HepG2 (cell line): ENCODE measurements around the gene KMT2E. TPM values are rescaled to one million over a fixed set of nuclear protein-coding genes. Genes with fewer than 3 reads are reported as not detected.

Source experiments
- CEBPB ChIP-seq: IDR thresholded peaks from 2 replicates; pipeline ENCODE4 v1.6.1; 2011; ENCODE audit warnings: low read depth, low read length, improper control_type of control experiment, borderline replicate concordance
- DR1 ChIP-seq: sonication (generic); formaldehyde crosslinking; IDR thresholded peaks from 2 replicates; pipeline ENCODE4 v1.8.0; 2021; ENCODE audit warnings: mild to moderate bottlenecking, missing genetic modification reagents, inconsistent platforms
- ETV6 ChIP-seq: sonication (generic); formaldehyde crosslinking; conservative IDR thresholded peaks from 2 replicates; pipeline ENCODE4 v1.4.0; 2020; ENCODE audit warnings: missing genetic modification reagents
- KAT2B ChIP-seq: fragments of 150-350 bp; IDR thresholded peaks from 2 replicates; pipeline ENCODE4 v1.6.1; 2014; ENCODE audit warnings: low read depth, low read length, borderline replicate concordance
- MTF1 ChIP-seq: sonication (generic); formaldehyde crosslinking; IDR thresholded peaks from 2 replicates; pipeline ENCODE4 v1.5.0; 2020; ENCODE audit warnings: missing genetic modification reagents
- PAWR ChIP-seq: sonication (generic); formaldehyde crosslinking; IDR thresholded peaks from 2 replicates; pipeline ENCODE4 v1.4.0; 2020; ENCODE audit warnings: missing genetic modification reagents, mild to moderate bottlenecking, borderline replicate concordance
- PPARG ChIP-seq: conservative IDR thresholded peaks from 2 replicates; pipeline ENCODE4 v1.6.1; 2016; ENCODE audit warnings: missing biosample characterization, missing genetic modification reagents
- RARA ChIP-seq: IDR thresholded peaks from 2 replicates; pipeline ENCODE4 v1.6.1; 2016; ENCODE audit warnings: missing genetic modification reagents, missing compliant biosample characterization
- REL ChIP-seq: sonication (generic); formaldehyde crosslinking; conservative IDR thresholded peaks from 2 replicates; pipeline ENCODE4 v1.8.0; 2022; ENCODE audit warnings: mild to moderate bottlenecking, missing genetic modification reagents, moderate library complexity
- RNF2 ChIP-seq: fragments of 450-650 bp; conservative IDR thresholded peaks from 2 replicates; pipeline ENCODE4 v1.6.1; 2016; ENCODE audit warnings: low read depth
- SOX5 ChIP-seq: IDR thresholded peaks from 2 replicates; pipeline ENCODE4 v1.6.1; 2016; ENCODE audit warnings: borderline replicate concordance
- ZKSCAN8 ChIP-seq: IDR thresholded peaks from 2 replicates; pipeline ENCODE4 v1.6.1; 2016; ENCODE audit warnings: borderline replicate concordance, missing genetic modification reagents, missing compliant biosample characterization
- ZNF350 ChIP-seq: sonication (generic); formaldehyde crosslinking; IDR thresholded peaks from 2 replicates; pipeline ENCODE4 v1.4.0; 2020; ENCODE audit warnings: mild to moderate bottlenecking, low read depth, missing genetic modification reagents, borderline replicate concordance
- ZNF441 ChIP-seq: sonication (generic); formaldehyde crosslinking; IDR thresholded peaks from 2 replicates; pipeline ENCODE4 v1.7.0; 2021; ENCODE audit warnings: missing genetic modification reagents, borderline replicate concordance
- ZNF543 ChIP-seq: sonication (generic); formaldehyde crosslinking; IDR thresholded peaks from 2 replicates; pipeline ENCODE4 v1.4.0; 2020; ENCODE audit warnings: mild to moderate bottlenecking, missing genetic modification reagents
- ZNF577 ChIP-seq: sonication (generic); formaldehyde crosslinking; IDR thresholded peaks from 2 replicates; pipeline ENCODE4 v1.4.0; 2020; ENCODE audit warnings: mild to moderate bottlenecking, low read depth, missing genetic modification reagents, borderline replicate concordance
- ZNF816 ChIP-seq: sonication (generic); formaldehyde crosslinking; IDR thresholded peaks from 2 replicates; pipeline ENCODE4 v1.8.0; 2022; ENCODE audit warnings: missing genetic modification reagents, mild to moderate bottlenecking, borderline replicate concordance
- polyA plus RNA-seq, 8 experiments: library from polyadenylated mRNA; depleted of rRNA in 3 of 8; stranded (reverse) in 7 of 8; unstranded in 1 of 8; fragments of >200 nt; fragmentation: Illumina TruSeq in 4 of 8; extraction: Trizol in 4 of 8; gene quantifications; 2 replicates each; pipeline versions ENCODE4 v1.2.1 to v1.2.3, GENCODE V29; 2011 to 2016; ENCODE audit warnings: low read depth in 4 of 8, missing spikeins in 1 of 8, mixed read lengths in 1 of 8; ENCODE audit not compliant: insufficient read depth in 1 of 8
- total RNA-seq, 5 experiments: library from RNA; depleted of rRNA; stranded (reverse); fragments of >200 nt; fragmentation: Illumina TruSeq; extraction: Trizol; gene quantifications; 2 replicates each; pipeline ENCODE4 v1.2.3, GENCODE V29; 2016; ENCODE audit warnings: low read depth in 1 of 5
- TF ChIP-seq, protein P1 (sequence below): sonication (generic); formaldehyde crosslinking; IDR thresholded peaks from 2 replicates; pipeline ENCODE4 v1.8.1; 2023; ENCODE audit warnings: missing genetic modification reagents, inconsistent platforms, borderline replicate concordance
- TF ChIP-seq, protein P2 (sequence below): IDR thresholded peaks from 2 replicates; pipeline ENCODE4 v1.6.1; 2016
- TF ChIP-seq, protein P3 (sequence below): sonication (generic); formaldehyde crosslinking; IDR thresholded peaks from 2 replicates; pipeline ENCODE4 v1.8.0; 2022; ENCODE audit warnings: missing genetic modification reagents, low read depth, mild to moderate bottlenecking, borderline replicate concordance
- TF ChIP-seq, protein P4 (sequence below): sonication (generic); formaldehyde crosslinking; IDR thresholded peaks from 2 replicates; pipeline ENCODE4 v1.9.0; 2021; ENCODE audit warnings: missing genetic modification reagents, mild to moderate bottlenecking, borderline replicate concordance
- TF ChIP-seq, protein P5 (sequence below): sonication (generic); formaldehyde crosslinking; IDR thresholded peaks from 2 replicates; pipeline ENCODE4 v1.5.1; 2020; ENCODE audit warnings: missing genetic modification reagents, mild to moderate bottlenecking, borderline replicate concordance
- TF ChIP-seq, protein P6 (sequence below): sonication (generic); formaldehyde crosslinking; IDR thresholded peaks from 2 replicates; pipeline ENCODE4 v1.8.1; 2023; ENCODE audit warnings: mild to moderate bottlenecking, missing genetic modification reagents

KMT2E gene
- total and polyA plus RNA-seq, 2 of the 13 experiments (the other 11 are each of a cell fraction or from before 2014, with no cell fraction given): 6.3 to 24.4 TPM

DNA sequence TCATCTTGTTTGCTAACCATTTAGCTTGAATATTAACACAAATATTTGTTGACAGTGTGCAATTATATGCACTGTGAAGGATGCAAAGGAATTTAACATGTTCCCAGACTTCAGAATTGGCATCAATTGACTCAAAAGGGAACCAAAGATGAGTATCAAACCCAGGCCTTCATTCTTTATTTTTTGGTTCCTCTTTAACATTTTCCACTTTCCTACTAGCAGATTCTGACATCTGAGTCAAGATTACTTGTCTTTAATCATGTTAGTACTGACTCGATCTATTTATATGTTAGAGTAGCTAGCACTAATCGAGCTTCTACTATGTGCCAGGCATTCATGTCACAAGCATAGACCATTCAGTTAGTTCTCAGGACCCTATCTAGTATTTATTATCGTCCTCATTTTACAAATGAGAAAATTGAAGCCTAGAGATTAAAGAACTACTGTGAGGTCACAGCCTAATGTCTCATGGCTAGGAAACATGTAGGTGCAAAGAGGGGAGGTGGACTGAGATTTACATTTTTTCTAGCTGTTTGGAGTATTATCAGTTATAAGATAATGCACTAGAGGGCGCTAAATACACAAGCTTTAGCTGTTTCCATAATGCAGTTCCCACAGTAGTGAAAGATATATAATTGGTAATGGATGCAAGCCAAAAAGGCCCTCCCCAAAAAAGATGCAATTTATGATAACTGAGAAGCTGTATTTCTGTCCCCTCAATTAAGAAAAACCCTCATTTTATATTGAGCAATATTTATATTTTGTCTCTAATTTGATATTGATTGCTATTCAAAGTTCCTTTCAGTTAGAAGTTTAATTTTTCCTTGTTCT, 32.9 kb upstream of the KMT2E start (continued):
- TF ChIP-seq SOX5 (CRISPR knock-in tag) (no peak), PPARG (0 out of 2 replicates have a peak, but pooled peaks have one; percentile 22), ZKSCAN8 (CRISPR knock-in tag) (no peak), ZNF441 (CRISPR knock-in tag) (no peak), MTF1 (CRISPR knock-in tag) (no peak), REL (CRISPR knock-in tag) (no peak), PAWR (CRISPR knock-in tag) (no peak), CEBPB (no peak), ZNF350 (CRISPR knock-in tag) (no peak), RARA (CRISPR knock-in tag) (no peak), ZNF577 (no peak), ZNF543 (CRISPR knock-in tag) (no peak), KAT2B (no peak), RNF2 (no peak), ETV6 (CRISPR knock-in tag) (no peak), ZNF816 (CRISPR knock-in tag) (no peak), DR1 (CRISPR knock-in tag) (no peak)
- TF ChIP-seq, protein P1, sequence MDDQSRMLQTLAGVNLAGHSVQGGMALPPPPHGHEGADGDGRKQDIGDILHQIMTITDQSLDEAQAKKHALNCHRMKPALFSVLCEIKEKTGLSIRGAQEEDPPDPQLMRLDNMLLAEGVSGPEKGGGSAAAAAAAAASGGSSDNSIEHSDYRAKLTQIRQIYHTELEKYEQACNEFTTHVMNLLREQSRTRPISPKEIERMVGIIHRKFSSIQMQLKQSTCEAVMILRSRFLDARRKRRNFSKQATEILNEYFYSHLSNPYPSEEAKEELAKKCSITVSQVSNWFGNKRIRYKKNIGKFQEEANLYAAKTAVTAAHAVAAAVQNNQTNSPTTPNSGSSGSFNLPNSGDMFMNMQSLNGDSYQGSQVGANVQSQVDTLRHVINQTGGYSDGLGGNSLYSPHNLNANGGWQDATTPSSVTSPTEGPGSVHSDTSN (CRISPR knock-in tag): no peak
- TF ChIP-seq, protein P2, sequence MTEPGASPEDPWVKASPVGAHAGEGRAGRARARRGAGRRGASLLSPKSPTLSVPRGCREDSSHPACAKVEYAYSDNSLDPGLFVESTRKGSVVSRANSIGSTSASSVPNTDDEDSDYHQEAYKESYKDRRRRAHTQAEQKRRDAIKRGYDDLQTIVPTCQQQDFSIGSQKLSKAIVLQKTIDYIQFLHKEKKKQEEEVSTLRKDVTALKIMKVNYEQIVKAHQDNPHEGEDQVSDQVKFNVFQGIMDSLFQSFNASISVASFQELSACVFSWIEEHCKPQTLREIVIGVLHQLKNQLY (CRISPR knock-in tag): no peak
- TF ChIP-seq, protein P3, sequence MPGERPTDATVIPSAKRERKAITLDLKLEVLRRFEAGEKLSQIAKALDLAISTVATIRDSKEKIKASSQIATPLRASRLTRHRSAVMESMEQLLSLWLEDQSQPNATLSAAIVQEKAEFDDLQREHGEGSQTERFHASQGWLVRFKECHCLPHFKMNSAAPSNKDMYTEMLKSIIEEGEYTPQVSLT (CRISPR knock-in tag): no peak
- TF ChIP-seq, protein P4, sequence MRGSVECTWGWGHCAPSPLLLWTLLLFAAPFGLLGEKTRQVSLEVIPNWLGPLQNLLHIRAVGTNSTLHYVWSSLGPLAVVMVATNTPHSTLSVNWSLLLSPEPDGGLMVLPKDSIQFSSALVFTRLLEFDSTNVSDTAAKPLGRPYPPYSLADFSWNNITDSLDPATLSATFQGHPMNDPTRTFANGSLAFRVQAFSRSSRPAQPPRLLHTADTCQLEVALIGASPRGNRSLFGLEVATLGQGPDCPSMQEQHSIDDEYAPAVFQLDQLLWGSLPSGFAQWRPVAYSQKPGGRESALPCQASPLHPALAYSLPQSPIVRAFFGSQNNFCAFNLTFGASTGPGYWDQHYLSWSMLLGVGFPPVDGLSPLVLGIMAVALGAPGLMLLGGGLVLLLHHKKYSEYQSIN (CRISPR knock-in tag): no peak
- TF ChIP-seq, protein P5, sequence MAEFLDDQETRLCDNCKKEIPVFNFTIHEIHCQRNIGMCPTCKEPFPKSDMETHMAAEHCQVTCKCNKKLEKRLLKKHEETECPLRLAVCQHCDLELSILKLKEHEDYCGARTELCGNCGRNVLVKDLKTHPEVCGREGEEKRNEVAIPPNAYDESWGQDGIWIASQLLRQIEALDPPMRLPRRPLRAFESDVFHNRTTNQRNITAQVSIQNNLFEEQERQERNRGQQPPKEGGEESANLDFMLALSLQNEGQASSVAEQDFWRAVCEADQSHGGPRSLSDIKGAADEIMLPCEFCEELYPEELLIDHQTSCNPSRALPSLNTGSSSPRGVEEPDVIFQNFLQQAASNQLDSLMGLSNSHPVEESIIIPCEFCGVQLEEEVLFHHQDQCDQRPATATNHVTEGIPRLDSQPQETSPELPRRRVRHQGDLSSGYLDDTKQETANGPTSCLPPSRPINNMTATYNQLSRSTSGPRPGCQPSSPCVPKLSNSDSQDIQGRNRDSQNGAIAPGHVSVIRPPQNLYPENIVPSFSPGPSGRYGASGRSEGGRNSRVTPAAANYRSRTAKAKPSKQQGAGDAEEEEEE: no peak
- TF ChIP-seq, protein P6, sequence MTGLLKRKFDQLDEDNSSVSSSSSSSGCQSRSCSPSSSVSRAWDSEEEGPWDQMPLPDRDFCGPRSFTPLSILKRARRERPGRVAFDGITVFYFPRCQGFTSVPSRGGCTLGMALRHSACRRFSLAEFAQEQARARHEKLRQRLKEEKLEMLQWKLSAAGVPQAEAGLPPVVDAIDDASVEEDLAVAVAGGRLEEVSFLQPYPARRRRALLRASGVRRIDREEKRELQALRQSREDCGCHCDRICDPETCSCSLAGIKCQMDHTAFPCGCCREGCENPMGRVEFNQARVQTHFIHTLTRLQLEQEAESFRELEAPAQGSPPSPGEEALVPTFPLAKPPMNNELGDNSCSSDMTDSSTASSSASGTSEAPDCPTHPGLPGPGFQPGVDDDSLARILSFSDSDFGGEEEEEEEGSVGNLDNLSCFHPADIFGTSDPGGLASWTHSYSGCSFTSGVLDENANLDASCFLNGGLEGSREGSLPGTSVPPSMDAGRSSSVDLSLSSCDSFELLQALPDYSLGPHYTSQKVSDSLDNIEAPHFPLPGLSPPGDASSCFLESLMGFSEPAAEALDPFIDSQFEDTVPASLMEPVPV: no peak
